ENCODE measurements around the gene B4GALNT1.
"Not testable (repeated sequence)": the region's sequence is repeated elsewhere in the genome, so short reads cannot be mapped to it uniquely, and the experiment has no call there.

B4GALNT1 gene

DNA sequence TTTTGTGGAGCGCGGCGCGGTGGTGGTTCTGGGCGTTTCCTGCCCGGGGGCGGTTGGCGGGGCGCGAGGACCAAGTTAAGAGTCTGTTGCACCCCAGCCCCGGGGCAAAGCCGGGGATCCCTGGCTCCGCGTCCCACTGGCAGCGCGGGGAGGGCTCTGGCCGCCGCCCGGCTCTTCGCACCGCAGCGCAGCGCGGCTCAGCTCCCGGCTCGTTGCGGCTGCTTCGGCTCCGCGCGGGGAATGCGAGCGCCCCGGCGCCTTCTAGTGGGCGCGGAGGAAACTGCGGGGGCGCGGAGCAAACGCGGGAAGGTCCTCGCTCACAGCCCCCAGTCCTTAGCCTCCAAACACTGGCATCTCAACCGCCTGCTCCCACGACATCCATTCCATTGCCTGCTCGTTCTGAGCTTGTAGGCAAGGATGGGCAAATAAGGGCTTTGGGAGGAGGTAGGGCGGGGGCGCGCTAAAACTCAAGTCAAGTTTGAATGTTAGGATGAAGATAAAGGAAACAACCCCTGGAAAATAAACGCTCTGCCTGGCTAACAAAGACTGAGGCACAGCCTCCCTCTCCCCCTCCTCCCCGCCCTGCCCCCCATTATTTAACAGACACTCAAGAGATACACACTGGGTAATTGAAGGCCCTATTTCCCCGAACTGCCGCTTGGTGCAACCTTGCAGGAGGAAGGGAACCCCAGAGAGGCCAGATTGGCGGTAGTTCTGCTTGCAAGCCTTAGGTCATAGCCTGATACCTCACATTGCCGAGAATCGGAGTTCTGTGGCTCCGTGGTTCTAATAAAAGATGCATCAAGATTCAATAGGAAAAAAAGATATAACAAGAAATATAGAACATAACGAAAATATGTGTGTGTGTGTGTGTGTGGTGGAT is at the start of gene B4GALNT1:
Gene B4GALNT1, minus strand, starts transcription at position 244 of the 883 bp plus-strand sequence. CDS start 1,069 bp downstream, outside the sequence.
- peak; percentile 68 for DNase-seq

GRCh38 chr12:57679697-57680096 is 46.7 kb upstream of the B4GALNT1 start:
- DNase-seq, result no peak

- not testable (repeated sequence) for DNase-seq
Observed at GRCh38 chr12:57677947-57678346, 44.9 kb upstream of the B4GALNT1 start.

- DNase-seq, result no peak
Observed at GRCh38 chr12:57674691-57675090, 41.7 kb upstream of the B4GALNT1 start.

- no peak for DNase-seq
Observed at GRCh38 chr12:57672801-57673200, 39.8 kb upstream of the B4GALNT1 start.

GRCh38 chr12:57671811-57672210 is 38.8 kb upstream of the B4GALNT1 start:
- not testable (repeated sequence) for DNase-seq

- not testable (repeated sequence) for DNase-seq
Observed at GRCh38 chr12:57669691-57670090, 36.7 kb upstream of the B4GALNT1 start.

DNA sequence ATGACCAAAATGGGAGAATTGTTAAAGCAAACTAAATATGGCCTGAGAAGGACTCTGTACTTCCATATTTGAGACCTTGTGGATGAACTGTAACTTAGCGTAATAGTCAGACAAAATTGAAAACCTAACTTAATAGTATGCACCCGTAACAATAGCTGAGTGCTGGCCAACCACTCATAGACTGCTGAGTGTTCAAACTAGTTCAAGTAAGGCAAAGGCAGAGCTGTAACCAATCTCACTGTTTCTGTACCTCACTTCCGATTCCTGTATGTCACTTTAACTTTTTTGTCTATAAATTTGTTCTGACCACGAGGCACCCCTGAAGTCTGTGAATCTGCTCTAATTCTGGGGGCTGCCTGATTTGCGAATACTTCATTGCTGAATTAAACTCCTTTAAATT is 33.9 kb upstream of the B4GALNT1 start:
- DNase-seq, result no peak

- DNase-seq, result not testable (repeated sequence)
Observed at GRCh38 chr12:57665066-57665820, 32.2 kb upstream of the B4GALNT1 start.

GRCh38 chr12:57661376-57661775 is 28.4 kb upstream of the B4GALNT1 start:
- DNase-seq, result no peak

DNA sequence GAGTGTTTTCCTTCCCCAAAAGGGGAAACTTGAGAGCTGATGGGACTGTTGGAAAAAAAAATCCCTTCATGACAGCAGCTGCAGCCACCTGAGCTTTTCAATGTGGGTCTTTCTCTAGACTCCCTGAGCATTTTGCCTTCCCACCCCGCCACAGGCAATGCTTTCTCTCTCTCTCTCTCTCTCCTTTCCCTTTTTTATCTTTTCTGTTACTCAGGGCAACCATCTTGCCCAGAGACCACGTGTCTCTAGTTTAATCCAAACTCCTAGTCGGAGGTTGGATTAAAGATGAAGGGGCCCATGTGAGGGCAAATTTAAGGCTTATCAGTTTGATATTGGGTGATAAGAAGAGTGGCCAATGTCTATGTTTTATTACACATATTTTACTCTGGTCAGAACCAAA is 25.9 kb upstream of the B4GALNT1 start:
- DNase-seq, result no peak

- no peak for DNase-seq
Observed at GRCh38 chr12:57657744-57658143, 24.7 kb upstream of the B4GALNT1 start.

DNA sequence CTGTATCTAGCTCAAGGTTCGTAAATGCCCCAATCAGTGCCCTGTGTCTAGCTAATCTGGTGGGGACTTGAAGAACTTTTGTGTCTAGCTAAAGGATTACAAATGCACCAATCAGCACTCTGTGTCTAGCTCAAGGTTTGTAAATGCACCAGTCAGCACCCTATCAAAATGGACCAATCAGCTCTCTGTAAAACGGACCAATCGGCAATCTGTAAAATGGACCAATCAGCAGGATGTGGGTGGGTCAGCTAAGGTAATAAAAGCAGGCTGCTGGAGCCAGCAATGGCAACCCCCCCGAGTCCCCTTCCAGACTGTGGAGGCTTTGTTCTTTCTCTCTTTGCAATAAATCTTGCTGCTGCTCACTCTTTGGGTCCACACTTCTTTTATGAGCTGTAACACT is 23.4 kb upstream of the B4GALNT1 start:
- DNase-seq, result not testable (repeated sequence)

- DNase-seq, result no peak
Observed at GRCh38 chr12:57655541-57656240, 22.7 kb upstream of the B4GALNT1 start.

- no peak for DNase-seq
Observed at GRCh38 chr12:57654042-57654441, 21.0 kb upstream of the B4GALNT1 start.

GRCh38 chr12:57646659-57647049 is 13.7 kb upstream of the B4GALNT1 start:
- not testable (repeated sequence) for DNase-seq

- DNase-seq, result not testable (repeated sequence)
Observed at GRCh38 chr12:57645990-57646658, 13.1 kb upstream of the B4GALNT1 start.

DNA sequence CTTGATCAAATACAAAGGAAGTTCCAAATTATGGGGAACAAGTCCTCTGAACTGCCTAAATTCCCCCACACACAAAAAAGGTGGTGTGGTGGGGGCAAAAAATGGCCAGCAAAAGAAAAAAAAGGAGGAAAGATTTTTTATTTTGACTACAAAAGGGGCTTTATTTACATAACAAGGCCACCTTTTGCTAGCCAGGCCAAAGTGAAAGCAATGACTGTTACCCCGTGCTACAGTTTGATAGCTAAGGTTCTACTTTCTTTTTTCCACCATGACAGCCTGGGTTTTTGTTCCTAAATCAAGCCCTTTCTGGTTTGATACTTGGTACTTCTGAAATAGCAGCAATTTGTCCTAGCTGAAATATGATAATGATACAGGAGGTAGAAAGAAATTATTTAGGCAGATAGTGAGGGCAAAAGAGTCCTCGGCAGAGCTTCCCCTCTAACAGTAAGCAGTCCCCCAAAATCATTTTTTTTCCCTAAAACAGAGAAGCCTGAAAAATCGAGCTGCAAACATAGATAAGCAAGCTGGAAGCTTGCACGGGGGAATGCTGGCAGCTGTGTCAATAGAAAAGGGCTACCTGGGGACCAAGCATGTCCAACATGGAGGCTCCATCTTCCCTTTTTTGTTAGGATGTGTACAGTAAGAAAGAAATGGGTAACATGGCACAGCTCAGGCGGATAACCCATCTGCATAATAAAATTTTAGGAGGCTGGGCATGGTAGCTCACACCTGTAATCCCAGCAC is 8.9 kb upstream of the B4GALNT1 start:
- no peak for DNase-seq

DNA sequence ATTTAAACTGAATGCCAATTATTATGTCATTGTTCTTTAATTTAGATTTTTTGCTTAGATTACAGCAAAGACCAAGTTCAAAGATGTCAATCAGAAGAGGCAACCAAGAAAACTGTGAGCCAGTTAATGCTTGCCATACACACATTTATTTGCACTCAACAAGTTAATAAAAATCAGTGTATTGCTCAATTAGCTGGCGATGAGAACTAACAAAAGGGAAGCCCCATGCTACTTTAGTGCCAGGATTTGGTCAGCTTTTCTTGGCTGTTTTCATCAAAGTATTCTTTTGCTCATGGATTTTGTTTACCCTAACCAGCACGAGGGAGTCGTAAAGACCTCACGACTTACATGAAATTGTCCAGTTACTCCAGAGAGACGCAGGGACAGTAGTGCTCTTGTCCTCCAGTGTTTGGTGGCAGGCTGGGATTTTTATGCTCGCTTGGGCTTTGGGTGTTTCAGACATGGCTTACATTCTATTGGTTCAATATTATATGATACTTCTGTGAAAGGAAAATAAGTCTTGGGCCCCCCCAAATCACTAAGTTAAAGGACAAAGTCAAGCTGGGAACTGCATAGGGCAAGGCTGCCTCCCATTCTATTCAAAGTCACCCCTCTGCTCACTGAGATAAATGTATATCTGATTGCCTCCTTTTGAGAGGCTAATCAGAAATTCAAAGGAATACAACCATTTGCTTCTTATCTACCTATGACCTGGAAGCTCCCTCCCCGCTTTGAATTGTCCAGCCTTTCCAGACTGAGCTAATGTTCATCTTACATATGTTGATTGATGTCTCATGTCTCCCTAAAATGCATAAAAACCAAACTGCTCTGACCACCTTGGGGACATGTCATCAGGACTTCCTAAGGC is 7.4 kb upstream of the B4GALNT1 start:
- DNase-seq, result no peak

DNA sequence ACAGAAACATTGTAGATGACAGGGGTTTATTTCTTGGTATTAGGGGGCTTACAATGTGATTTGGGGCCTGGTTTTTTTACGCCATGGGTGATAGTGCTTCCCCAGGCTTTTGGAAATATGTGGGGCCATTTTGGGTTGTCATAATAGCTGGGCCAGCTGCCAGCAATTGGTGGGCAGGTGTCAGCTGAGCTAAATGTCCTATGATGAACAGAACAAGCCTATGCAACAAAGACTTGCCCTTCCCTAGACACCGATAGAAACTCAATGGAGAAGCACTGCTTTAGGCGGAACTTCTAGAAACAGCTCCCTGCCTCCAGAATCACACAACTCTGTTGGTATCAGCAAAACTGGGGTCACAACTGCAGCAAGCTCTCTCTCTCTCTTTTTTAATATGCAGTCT is 5.1 kb upstream of the B4GALNT1 start:
- no peak for DNase-seq

DNA sequence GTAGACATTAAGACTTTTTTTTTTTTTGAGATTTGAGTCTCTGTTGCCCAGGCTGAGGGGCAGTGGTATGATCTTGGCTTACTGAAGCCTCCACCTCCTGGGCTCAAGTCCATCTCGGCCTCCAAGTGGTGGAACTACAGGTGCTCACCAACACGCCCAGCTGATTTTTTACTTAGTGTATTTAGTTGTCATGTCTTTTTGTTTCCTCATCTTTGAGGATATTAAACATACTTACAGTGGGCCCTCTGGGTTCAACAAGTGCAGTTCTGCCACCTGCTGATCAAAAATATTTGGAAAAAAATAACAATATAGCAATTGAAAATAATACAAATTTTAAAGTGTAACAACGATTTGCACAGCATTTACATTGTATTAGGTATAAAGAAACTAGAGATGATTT is 4.4 kb upstream of the B4GALNT1 start:
- DNase-seq, result no peak
